GM19468 (cell line): ENCODE results near the gene MT1G.

ENCODE experiments used
- ATAC-seq: cut with Tn5 transposase; IDR thresholded peaks from one replicate; pipeline ENCODE4 v1.9.1; 2021; ENCODE audit warnings: mild to moderate bottlenecking, moderate library complexity, moderate number of reproducible peaks; ENCODE audit not compliant: unreplicated experiment; ENCODE audit errors: extremely low read depth

MT1G gene

GRCh38 chr16:56640076-56640475, 27.8 kb downstream of the MT1G start:
- ATAC-seq: no peak

GRCh38 chr16:56639045-56639444, 28.8 kb downstream of the MT1G start:
- no peak for ATAC-seq

- no peak for ATAC-seq
Observed at GRCh38 chr16:56637814-56638750, 29.8 kb downstream of the MT1G start, which contains the start of gene MT1A. Gene MT1A, plus strand, starts transcription at chr16:56638666. Its CDS starts 73 bp downstream, at chr16:56638739.

GRCh38 chr16:56636616-56637413, 31.1 kb downstream of the MT1G start:
- no peak for ATAC-seq

- ATAC-seq: no peak
Observed at GRCh38 chr16:56635441-56635967, 32.4 kb downstream of the MT1G start.

GRCh38 chr16:56634715-56635440, 33.0 kb downstream of the MT1G start:
- ATAC-seq: no peak

GRCh38 chr16:56633535-56633934, 34.3 kb downstream of the MT1G start:
- ATAC-seq: no peak

GRCh38 chr16:56632848-56633365, 35.0 kb downstream of the MT1G start:
- no peak for ATAC-seq

- ATAC-seq: no peak
Observed at GRCh38 chr16:56632156-56632847, 35.6 kb downstream of the MT1G start, which contains the start of gene MT1M. Gene MT1M, plus strand, starts transcription at chr16:56632659. Its CDS starts 73 bp downstream, at chr16:56632732.

- ATAC-seq: no peak
Observed at GRCh38 chr16:56631832-56632155, 36.1 kb downstream of the MT1G start.

GRCh38 chr16:56631197-56631596, 36.7 kb downstream of the MT1G start:
- no peak for ATAC-seq

GRCh38 chr16:56630134-56630533, 37.7 kb downstream of the MT1G start:
- ATAC-seq: peak; percentile 56

GRCh38 chr16:56629531-56629930, 38.3 kb downstream of the MT1G start:
- ATAC-seq: no peak

- ATAC-seq: no peak
Observed at GRCh38 chr16:56628486-56629350, 39.1 kb downstream of the MT1G start.

GRCh38 chr16:56626685-56627084, 41.2 kb downstream of the MT1G start:
- ATAC-seq: no peak

GRCh38 chr16:56625943-56626654, 41.8 kb downstream of the MT1G start:
- ATAC-seq: no peak

- ATAC-seq: peak; percentile 33
Observed at GRCh38 chr16:56625140-56625942, 42.5 kb downstream of the MT1G start, which contains the start of gene MT1E. Gene MT1E, plus strand, starts transcription at chr16:56625781. Its CDS starts 71 bp downstream, at chr16:56625852.
